A673 (cell line): Measurements from ENCODE around the gene LNPEP. TPM values are rescaled to one million over a fixed set of nuclear protein-coding genes. Genes with fewer than 3 reads are reported as not detected.

Experiments
- BruUV-seq: library from RNA; stranded (reverse); fragments of 400-500 nt; replicated peaks from 2 replicates; lab custom pipeline; 2021; lab: Mats Ljungman, UMichigan
- CTCF ChIA-PET: fragments of 300-600 bp; sonication (Branson Sonifier 250); formaldehyde crosslinking; loops from one replicate; lab custom pipeline; 2022; ENCODE audit warnings: antibody characterized with exemption; lab: Charles Lee
- POLR2A ChIA-PET: fragments of 300-600 bp; sonication (Branson Sonifier 250); formaldehyde crosslinking; loops from one replicate; lab custom pipeline; 2022; ENCODE audit warnings: antibody characterized with exemption; ENCODE audit not compliant: low non-redundant PET; lab: Charles Lee
- DNase-seq: peaks from one replicate; pipeline ENCODE4 v3.0.0-alpha.2; 2015; ENCODE audit warnings: low spot score
- H3K27ac ChIP-seq: fragments of 200-600 bp; sonication (generic); 2 replicates; pipeline ENCODE4 v1.5.1; 2016; ENCODE audit warnings: mixed run types, low read depth, mild to moderate bottlenecking, mixed read lengths, antibody characterized with exemption, low read length; ENCODE audit not compliant: poor library complexity, severe bottlenecking
- H3K27me3 ChIP-seq: fragments of 200-600 bp; sonication (generic); replicated peaks from 2 replicates; pipeline ENCODE4 v1.6.1; 2017; ENCODE audit warnings: mixed run types, low read depth, mild to moderate bottlenecking, mixed read lengths, antibody characterized with exemption, low read length; ENCODE audit not compliant: insufficient read depth, poor library complexity
- H3K36me3 ChIP-seq: fragments of 200-600 bp; sonication (generic); 2 replicates; pipeline ENCODE4 v1.6.1; 2016; ENCODE audit warnings: mixed run types, mild to moderate bottlenecking, mixed read lengths, antibody characterized with exemption, low read length; ENCODE audit not compliant: insufficient read depth, poor library complexity, severe bottlenecking
- H3K4me1 ChIP-seq: fragments of 200-600 bp; sonication (generic); 2 replicates; pipeline ENCODE4 v1.6.1; 2017; ENCODE audit warnings: mixed run types, mild to moderate bottlenecking, mixed read lengths, antibody characterized with exemption, low read length; ENCODE audit not compliant: insufficient read depth, poor library complexity, severe bottlenecking
- H3K4me3 ChIP-seq: fragments of 200-600 bp; sonication (generic); 2 replicates; pipeline ENCODE4 v1.5.1; 2016; ENCODE audit warnings: low read depth, mixed run types, mild to moderate bottlenecking, mixed read lengths, low read length; ENCODE audit not compliant: poor library complexity, severe bottlenecking
- H3K9me3 ChIP-seq: fragments of 200-600 bp; sonication (generic); 2 replicates; pipeline ENCODE4 v1.6.1; 2016; ENCODE audit warnings: mixed run types, low read depth, mild to moderate bottlenecking, mixed read lengths, antibody characterized with exemption, low read length; ENCODE audit not compliant: poor library complexity, severe bottlenecking
- CTCF ChIP-seq: fragments of 300-800, 200-600 bp; sonication (generic); conservative IDR thresholded peaks from 2 replicates; pipeline ENCODE4 v1.5.1; 2017; ENCODE audit warnings: low read depth, mild to moderate bottlenecking, antibody characterized with exemption, low read length, moderate library complexity, mixed read lengths
- EZH2 ChIP-seq: fragments of 200-600 bp; sonication (generic); IDR thresholded peaks from 2 replicates; pipeline ENCODE4 v1.6.1; 2017; ENCODE audit warnings: borderline replicate concordance, low read depth, mild to moderate bottlenecking, mixed read lengths, antibody characterized with exemption, low read length; ENCODE audit not compliant: poor library complexity, severe bottlenecking
- intact Hi-C: fragments of 100-400 bp; cut with micrococcal nuclease; formaldehyde crosslinking; loops from one replicate; pipeline ENCODE4 v1.10.0; 2022; ENCODE audit not compliant: unreplicated experiment
- total RNA-seq: library from RNA; stranded (reverse); gene quantifications from 2 replicates; pipeline ENCODE4 v1.2.3, GENCODE V29; 2021

Gene LNPEP
- total RNA-seq, 1 experiment from 2014 or later: 10.3 TPM

GRCh38 chr5:96952974-96953730, 17.3 kb downstream of the LNPEP start:
- ChIA-PET CTCF (no interaction called here), POLR2A (no interaction called here)
- BruUV-seq: no TSS peak

GRCh38 chr5:96957254-96958049, 21.6 kb downstream of the LNPEP start:
- no peaks in the 10 kb centered on the region for H3K27me3 ChIP-seq
- peaks cover 21% of the 10 kb centered on the region for H3K4me1 ChIP-seq
- ChIA-PET POLR2A (no interaction called here), CTCF (no interaction called here)
- no peak overlapping the region for H3K27ac ChIP-seq
- intact Hi-C loops: no loop called here
- H3K9me3 ChIP-seq: no peaks in the 10 kb centered on the region
- BruUV-seq: no TSS peak
- no peak overlapping the region for H3K4me3 ChIP-seq
- H3K36me3 ChIP-seq: no peaks in the 10 kb centered on the region
- no peak for TF ChIP-seq EZH2
- no peak for TF ChIP-seq CTCF
- no peak for DNase-seq

More at GRCh38 chr5:96952974-96953730, 17.3 kb downstream of the LNPEP start:
- H3K27me3 ChIP-seq: no peaks in the 10 kb centered on the region
- no peak overlapping the region for H3K27ac ChIP-seq
- H3K9me3 ChIP-seq: no peaks in the 10 kb centered on the region
- no peak for DNase-seq
- H3K4me3 ChIP-seq: no peak overlapping the region
- intact Hi-C loops: no loop called here
- TF ChIP-seq EZH2: no peak
- no peak for TF ChIP-seq CTCF
- H3K4me1 ChIP-seq: no peaks in the 10 kb centered on the region
- no peaks in the 10 kb centered on the region for H3K36me3 ChIP-seq

- DNase-seq: no peak
- Histone ChIP-seq H3K4me1 (peaks cover 36% of the 10 kb centered on the region), H3K27ac (no peak overlapping the region), H3K4me3 (no peak overlapping the region), H3K27me3 (no peaks in the 10 kb centered on the region), H3K36me3 (no peaks in the 10 kb centered on the region), H3K9me3 (no peaks in the 10 kb centered on the region)
- TF ChIP-seq CTCF (no peak), EZH2 (no peak)
- CTCF ChIA-PET: interaction anchor here (0.8 kb wide), 1 partner anchor 204 kb away, joined by 7 read pairs; no protein-coding TSS in a partner anchor
- POLR2A ChIA-PET: no interaction called here
- BruUV-seq: no TSS peak
- intact Hi-C loops: no loop called here
Measured at GRCh38 chr5:96958977-96959376, 23.1 kb downstream of the LNPEP start.
